HepG2 (cell line): ENCODE data around the gene INSRR. TPM values are rescaled to one million over a fixed set of nuclear protein-coding genes. Genes with fewer than 3 reads are reported as not detected.

ENCODE experiments used
- GRHL1 ChIP-seq: sonication (generic); formaldehyde crosslinking; conservative IDR thresholded peaks from 2 replicates; pipeline ENCODE4 v1.8.0; 2022; ENCODE audit warnings: missing genetic modification reagents
- IKZF5 ChIP-seq: IDR thresholded peaks from 2 replicates; pipeline ENCODE4 v1.6.1; 2018; ENCODE audit warnings: missing genetic modification reagents, mild to moderate bottlenecking, missing compliant biosample characterization
- IRX3 ChIP-seq: sonication (generic); formaldehyde crosslinking; IDR thresholded peaks from 2 replicates; pipeline ENCODE4 v1.8.1; 2023; ENCODE audit warnings: mild to moderate bottlenecking, low read depth, missing genetic modification reagents, borderline replicate concordance
- KMT2B ChIP-seq: IDR thresholded peaks from 2 replicates; pipeline ENCODE4 v1.6.1; 2016; ENCODE audit warnings: missing genetic modification reagents, missing compliant biosample characterization
- MYC ChIP-seq: sonication (generic); formaldehyde crosslinking; IDR thresholded peaks from 2 replicates; pipeline ENCODE4 v1.9.0; 2021; ENCODE audit warnings: missing genetic modification reagents, borderline replicate concordance
- NCOR1 ChIP-seq: fragments of 200-600 bp; sonication (generic); IDR thresholded peaks from 2 replicates; pipeline ENCODE4 v1.7.0; 2017; ENCODE audit warnings: antibody characterized with exemption, low read length, borderline replicate concordance
- POGZ ChIP-seq: sonication (generic); formaldehyde crosslinking; IDR thresholded peaks from 2 replicates; pipeline ENCODE4 v1.4.0; 2020; ENCODE audit warnings: mild to moderate bottlenecking, missing genetic modification reagents
- RBFOX2 ChIP-seq: fragments of 200-400 bp; formaldehyde crosslinking; IDR thresholded peaks from 2 replicates; pipeline ENCODE4 v1.6.1; 2017; ENCODE audit warnings: low read depth, mild to moderate bottlenecking, low read length
- SMC3 ChIP-seq: IDR thresholded peaks from 2 replicates; pipeline ENCODE4 v1.6.1; 2011; ENCODE audit warnings: low read length, improper control_type of control experiment
- TBL1XR1 ChIP-seq: fragments of 150-350 bp; IDR thresholded peaks from 2 replicates; pipeline ENCODE4 v1.6.1; 2014; ENCODE audit warnings: borderline replicate concordance, low read length; ENCODE audit not compliant: partially characterized antibody
- TFE3 ChIP-seq: IDR thresholded peaks from 2 replicates; pipeline ENCODE4 v1.6.1; 2016
- ZNF224 ChIP-seq: sonication (generic); formaldehyde crosslinking; IDR thresholded peaks from 2 replicates; pipeline ENCODE4 v1.5.0; 2020; ENCODE audit warnings: mild to moderate bottlenecking, missing genetic modification reagents
- ZNF230 ChIP-seq: sonication (generic); formaldehyde crosslinking; IDR thresholded peaks from 2 replicates; pipeline ENCODE4 v1.4.0; 2020; ENCODE audit warnings: mild to moderate bottlenecking, missing genetic modification reagents
- ZNF281 ChIP-seq: sonication (generic); formaldehyde crosslinking; IDR thresholded peaks from 2 replicates; pipeline ENCODE4 v1.4.0; 2020; ENCODE audit warnings: missing genetic modification reagents, borderline replicate concordance
- ZNF292 ChIP-seq: sonication (generic); formaldehyde crosslinking; IDR thresholded peaks from 2 replicates; pipeline ENCODE4 v1.8.1; 2022; ENCODE audit warnings: mild to moderate bottlenecking, low read depth, missing genetic modification reagents, borderline replicate concordance
- ZNF30 ChIP-seq: sonication (generic); formaldehyde crosslinking; IDR thresholded peaks from 2 replicates; pipeline ENCODE4 v1.5.0; 2020; ENCODE audit warnings: mild to moderate bottlenecking, missing genetic modification reagents
- ZNF441 ChIP-seq: sonication (generic); formaldehyde crosslinking; IDR thresholded peaks from 2 replicates; pipeline ENCODE4 v1.7.0; 2021; ENCODE audit warnings: missing genetic modification reagents, borderline replicate concordance
- ZNF547 ChIP-seq: sonication (generic); formaldehyde crosslinking; IDR thresholded peaks from 2 replicates; pipeline ENCODE4 v1.5.1; 2020; ENCODE audit warnings: mild to moderate bottlenecking, missing genetic modification reagents
- ZNF607 ChIP-seq: sonication (generic); formaldehyde crosslinking; IDR thresholded peaks from 2 replicates; pipeline ENCODE4 v1.5.1; 2020; ENCODE audit warnings: missing genetic modification reagents, mild to moderate bottlenecking, borderline replicate concordance
- polyA plus RNA-seq, 8 experiments: library from polyadenylated mRNA; depleted of rRNA in 3 of 8; stranded (reverse) in 7 of 8; unstranded in 1 of 8; fragments of >200 nt; fragmentation: Illumina TruSeq in 4 of 8; extraction: Trizol in 4 of 8; gene quantifications; 2 replicates each; pipeline versions ENCODE4 v1.2.1 to v1.2.3, GENCODE V29; 2011 to 2016; ENCODE audit warnings: low read depth in 4 of 8, missing spikeins in 1 of 8, mixed read lengths in 1 of 8; ENCODE audit not compliant: insufficient read depth in 1 of 8
- total RNA-seq, 5 experiments: library from RNA; depleted of rRNA; stranded (reverse); fragments of >200 nt; fragmentation: Illumina TruSeq; extraction: Trizol; gene quantifications; 2 replicates each; pipeline ENCODE4 v1.2.3, GENCODE V29; 2016; ENCODE audit warnings: low read depth in 1 of 5

INSRR gene
- total and polyA plus RNA-seq, 2 of the 13 experiments (the other 11 are each of a cell fraction or from before 2014, with no cell fraction given): not detected

GRCh38 chr1:156892190-156893047 is 33.5 kb upstream of the INSRR start (continued):
- TF ChIP-seq GRHL1: no peak
- TF ChIP-seq ZNF547 (CRISPR knock-in tag): no peak
- no peak for TF ChIP-seq ZNF30 (CRISPR knock-in tag)
- TF ChIP-seq ZNF292 (CRISPR knock-in tag): no peak
- no peak for TF ChIP-seq TBL1XR1
- no peak for TF ChIP-seq ZNF607 (CRISPR knock-in tag)
- TF ChIP-seq KMT2B: no peak
- no peak for TF ChIP-seq RBFOX2
- no peak for TF ChIP-seq IRX3 (CRISPR knock-in tag)
- TF ChIP-seq ZNF230 (CRISPR knock-in tag): no peak
- TF ChIP-seq ZNF281 (CRISPR knock-in tag): no peak
- peak; percentile 29; the same call in 1 of the 2 replicates for TF ChIP-seq MYC (CRISPR knock-in tag)
- TF ChIP-seq ZNF224 (CRISPR knock-in tag): no peak
- no peak for TF ChIP-seq ZNF441 (CRISPR knock-in tag)
- TF ChIP-seq TFE3 (CRISPR knock-in tag): no peak
- peak; percentile 38; the same call in 1 of the 2 replicates for TF ChIP-seq SMC3
- TF ChIP-seq POGZ (CRISPR knock-in tag): no peak
- no peak for TF ChIP-seq IKZF5 (CRISPR knock-in tag)
- TF ChIP-seq NCOR1: no peak
